Kidney capillary endothelial cell (primary cell): ENCODE measurements around the gene EMC1.
"Not testable (repeated sequence)": the region's sequence is repeated elsewhere in the genome, so short reads cannot be mapped to it uniquely, and the experiment has no call there.

ENCODE experiments used
- DNase-seq: peaks from one replicate; pipeline ENCODE4 v3.0.0-alpha.2; 2018; ENCODE audit warnings: low spot score

Gene EMC1

GRCh38 chr1:19260211-19261138, 9.2 kb upstream of the EMC1 start:
- DNase-seq, result peak; percentile 9

- no peak for DNase-seq
These were observed 7.0 kb upstream of the EMC1 start for GRCh38 chr1:19258353-19258752.

- DNase-seq, result no peak
These were observed 6.0 kb upstream of the EMC1 start for GRCh38 chr1:19257178-19257914.

DNA sequence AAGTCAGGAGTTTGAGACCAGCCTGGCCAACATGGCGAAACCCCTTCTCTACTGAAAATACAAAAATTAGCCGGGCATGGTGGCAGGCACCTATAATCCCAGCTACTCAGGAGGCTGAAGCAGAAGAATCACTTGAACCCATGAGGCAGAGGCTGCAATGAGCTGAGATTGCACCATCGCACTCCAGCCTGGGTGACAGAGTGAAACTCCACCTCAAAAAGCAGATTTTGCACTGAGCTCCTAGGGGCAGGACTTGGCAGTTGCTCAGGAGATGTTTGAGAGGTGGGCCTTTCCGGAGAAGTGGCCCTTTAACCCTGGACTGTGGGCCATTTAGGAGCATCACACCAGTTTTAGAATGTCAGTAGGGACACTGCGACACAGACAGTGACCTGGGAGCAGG, 5.0 kb upstream of the EMC1 start:
- not testable (repeated sequence) for DNase-seq

GRCh38 chr1:19255288-19255687, 4.0 kb upstream of the EMC1 start:
- no peak for DNase-seq

DNA sequence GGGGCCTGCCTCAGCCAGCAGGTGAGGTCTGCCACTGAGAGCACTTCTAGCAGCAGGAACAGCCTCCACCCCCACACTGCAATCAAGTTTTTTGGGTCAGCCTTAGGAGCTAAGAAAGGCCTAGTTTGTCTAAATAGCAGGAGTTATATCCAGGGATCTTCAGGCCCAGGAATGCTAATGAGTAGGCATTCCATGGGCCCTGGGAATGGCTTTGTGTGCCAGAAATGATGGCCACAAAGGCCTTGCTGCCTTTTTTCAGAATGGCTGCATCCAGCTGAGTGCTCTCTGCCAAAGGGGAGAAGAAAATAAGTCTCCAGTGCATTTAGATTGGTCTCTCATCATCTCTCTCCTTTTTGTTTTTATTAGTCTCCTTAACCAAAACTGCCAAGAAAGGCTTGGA, 3.1 kb upstream of the EMC1 start:
- no peak for DNase-seq

DNA sequence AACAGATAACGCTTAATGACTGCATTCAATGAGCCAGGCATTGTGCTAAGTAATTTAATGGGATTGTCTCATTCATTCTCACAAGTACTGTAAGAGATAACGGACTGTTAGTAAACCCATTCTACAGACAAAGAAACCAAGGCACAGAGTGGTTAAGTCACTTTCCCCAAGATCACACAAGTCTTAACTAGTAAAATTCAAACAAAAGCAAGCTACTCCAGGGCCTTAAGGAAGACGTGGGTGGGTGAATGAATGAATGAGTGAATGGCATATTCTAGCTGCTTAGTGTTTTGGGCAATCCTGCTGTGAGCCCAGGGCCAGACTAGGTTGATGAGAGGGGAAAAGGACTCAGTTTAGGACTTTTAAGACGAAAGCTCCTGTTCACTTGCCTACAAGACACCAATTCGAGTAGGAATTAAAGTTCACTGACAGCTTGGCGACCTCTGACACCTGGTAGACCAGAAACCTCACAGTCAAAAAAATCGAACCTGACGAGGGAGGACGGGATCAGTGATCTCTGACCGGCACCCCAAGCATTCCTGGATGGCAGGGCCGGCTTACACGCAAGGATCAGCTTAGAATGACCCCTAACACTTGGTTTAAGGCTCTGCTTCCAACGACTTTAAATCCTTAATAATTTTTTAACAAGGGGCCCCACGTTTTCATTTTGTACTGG, 557 bp downstream of the EMC1 start:
- no peak for DNase-seq

DNA sequence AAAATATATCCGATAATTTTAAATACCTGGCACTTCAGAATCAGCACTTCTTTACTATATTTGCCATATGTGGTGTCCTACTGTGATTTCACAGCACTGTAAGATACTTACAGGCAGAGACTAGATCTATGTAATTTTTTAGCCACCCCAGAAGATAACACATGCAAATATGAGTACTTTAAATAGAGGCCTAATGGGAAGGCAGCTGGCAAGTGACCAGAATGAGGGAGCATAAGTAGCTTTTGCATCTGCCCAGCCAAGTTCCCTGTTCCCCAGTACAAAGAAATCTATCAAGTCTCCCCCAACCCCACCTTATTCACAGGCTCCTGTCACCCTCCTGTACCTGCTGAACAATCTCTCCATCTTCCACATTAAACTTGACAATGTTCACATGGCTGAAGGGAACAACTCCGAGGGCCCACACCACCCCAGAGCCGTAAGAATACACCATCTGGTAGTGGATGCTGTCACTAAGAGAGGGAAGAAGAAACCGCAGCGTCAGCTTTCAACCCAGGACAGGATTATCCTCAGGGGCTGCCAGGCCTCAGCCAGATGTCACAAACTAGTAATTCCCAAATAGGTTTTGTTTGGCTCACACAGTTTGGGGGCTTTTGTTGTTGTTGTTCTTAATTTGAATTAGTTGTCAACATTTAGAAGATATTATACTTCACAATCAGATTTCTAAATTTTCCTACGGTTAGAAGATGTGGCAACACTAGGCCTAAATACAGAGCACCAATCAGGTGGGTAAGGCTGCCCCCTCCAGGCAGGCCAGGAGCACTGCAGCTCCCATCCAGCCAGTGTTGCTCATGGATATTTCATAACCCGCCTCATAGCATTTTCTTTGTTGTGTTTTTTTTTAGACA, 10.4 kb downstream of the EMC1 start:
- peak; percentile 50 for DNase-seq

GRCh38 chr1:19239876-19240275, 11.4 kb downstream of the EMC1 start:
- no peak for DNase-seq

DNA sequence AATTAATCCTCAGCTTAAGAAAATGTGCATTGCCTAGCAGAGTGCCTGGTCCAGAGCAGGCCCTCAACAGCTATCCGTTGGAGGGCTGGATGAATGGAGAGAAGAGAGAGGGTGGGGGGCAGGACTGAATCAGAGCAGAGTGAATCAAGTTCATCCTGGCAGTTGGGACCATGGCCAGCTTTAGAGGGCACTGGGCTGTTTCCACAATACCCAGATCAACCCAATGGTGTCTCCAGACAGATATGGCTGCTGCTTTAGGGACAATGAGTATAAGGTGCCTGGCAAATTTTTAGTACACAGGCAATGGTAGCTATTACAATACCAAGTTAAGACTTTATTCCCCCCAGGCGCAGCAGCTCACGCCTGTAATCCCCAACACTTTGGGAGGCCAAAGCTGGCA, 17.1 kb downstream of the EMC1 start:
- DNase-seq, result no peak

GRCh38 chr1:19232524-19232846, 18.8 kb downstream of the EMC1 start:
- no peak for DNase-seq

GRCh38 chr1:19231736-19232523, 19.4 kb downstream of the EMC1 start:
- not testable (repeated sequence) for DNase-seq

DNA sequence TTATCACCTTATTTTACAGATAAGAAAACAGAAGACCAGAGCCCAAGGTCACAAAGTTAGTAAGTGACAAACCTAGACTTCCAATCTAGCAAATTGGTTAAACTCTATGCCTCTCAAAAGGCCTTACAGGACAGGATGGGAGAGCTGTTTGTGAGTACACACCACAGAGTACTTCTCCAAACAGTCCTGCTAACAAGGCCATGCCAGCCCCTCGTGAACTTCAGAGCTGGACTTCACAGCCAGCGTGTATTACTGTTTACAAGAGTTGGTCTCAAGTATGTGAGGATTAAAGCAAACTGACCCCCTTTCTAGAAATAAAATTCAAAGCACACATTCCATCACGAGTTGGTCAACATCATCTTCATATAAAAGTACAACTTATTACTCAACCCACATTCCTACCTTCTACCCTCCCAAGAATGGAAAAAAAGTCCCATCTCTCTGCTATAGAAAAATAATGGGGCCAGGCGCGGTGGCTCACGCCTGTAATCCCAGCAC, 21.4 kb downstream of the EMC1 start:
- DNase-seq, result no peak

- DNase-seq, result no peak
These were observed 22.1 kb downstream of the EMC1 start for GRCh38 chr1:19229229-19229628.

- no peak for DNase-seq
These were observed 28.1 kb downstream of the EMC1 start for GRCh38 chr1:19222979-19223824.

- no peak for DNase-seq
These were observed 28.8 kb downstream of the EMC1 start for GRCh38 chr1:19222573-19222972.

DNA sequence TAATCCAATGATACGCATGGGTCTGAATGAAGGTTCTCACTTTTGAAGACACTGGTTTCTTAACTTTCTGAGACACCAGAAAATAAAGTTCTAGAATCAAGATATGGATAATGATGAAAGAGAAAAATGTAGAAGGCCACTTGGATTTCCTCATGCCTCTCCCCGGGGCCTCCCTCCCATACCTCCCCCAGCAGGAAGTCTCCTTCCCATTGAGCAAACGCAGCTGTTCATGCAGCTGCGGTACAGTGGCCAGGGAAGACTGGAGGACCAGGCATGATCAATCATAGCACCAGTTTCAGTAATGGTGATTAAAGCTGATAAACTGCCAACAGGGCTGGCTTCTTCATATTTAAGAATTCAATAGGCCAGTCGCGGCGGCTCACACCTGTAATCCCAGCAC, 30.3 kb downstream of the EMC1 start:
- DNase-seq, result no peak

DNA sequence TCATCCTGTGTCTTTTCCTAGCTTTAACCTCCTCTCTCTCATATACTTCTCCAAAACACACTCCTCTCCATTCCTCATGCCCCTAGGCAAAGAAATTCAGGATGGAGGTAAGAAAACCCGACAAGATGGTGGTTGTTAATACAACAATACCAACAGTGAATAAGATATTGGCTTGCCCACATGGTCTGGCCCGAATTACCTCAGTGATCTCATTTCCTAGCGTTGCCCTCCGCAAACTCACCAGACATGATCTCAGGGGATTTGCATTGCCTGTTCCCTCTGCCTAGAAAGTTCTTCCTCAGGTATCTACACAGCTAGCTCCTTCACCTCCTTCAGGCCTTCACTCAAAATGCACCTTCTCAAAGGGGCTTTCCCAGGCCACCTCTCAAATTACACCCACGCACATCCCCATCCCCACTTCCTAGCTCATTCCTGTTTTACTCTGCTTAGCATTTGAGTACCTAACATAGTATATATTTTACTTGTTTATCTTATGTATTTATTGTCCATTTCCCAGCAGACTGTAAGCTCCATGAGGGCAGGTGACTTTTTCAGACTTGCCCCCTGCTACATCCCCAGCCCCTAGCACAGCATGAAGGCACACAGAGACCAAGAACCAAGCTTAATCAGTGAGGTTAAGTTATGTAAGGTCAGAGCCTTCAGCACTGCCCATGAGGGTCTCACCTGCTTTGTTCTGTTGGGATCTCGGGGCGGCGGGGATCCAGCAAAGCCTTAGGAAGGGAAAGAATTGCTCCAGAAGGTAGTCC, 31.1 kb downstream of the EMC1 start:
- DNase-seq, result no peak

DNA sequence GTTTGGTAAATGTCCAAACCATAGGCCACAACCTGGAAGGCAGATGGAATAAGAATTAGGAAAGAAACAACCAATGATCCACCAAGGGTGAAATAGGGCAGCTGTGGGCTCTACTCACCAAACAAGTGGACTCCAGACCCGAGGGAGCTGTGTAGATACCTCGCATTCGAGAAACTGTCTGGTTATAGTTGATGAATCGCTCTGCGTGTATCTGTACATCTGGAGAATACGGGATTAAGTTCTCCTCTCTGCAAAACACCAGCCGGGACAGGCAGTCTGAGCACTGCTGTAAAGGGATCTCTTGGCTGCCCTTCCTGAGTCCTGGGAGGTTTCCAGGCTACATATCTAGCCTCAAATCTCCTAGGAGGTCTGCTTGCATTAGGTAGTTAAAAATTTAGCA, 31.9 kb downstream of the EMC1 start:
- DNase-seq, result no peak
